IPS DF 6.9 (cell line): ENCODE results near the gene PARVB.

Source experiments
- DNase-seq: peaks from one replicate; pipeline ENCODE4 v3.0.0-alpha.2; 2013; ENCODE audit warnings: low read depth, low spot score
- H3K27ac ChIP-seq: one replicate; pipeline ENCODE4 v1.5.1; 2013; ENCODE audit warnings: low read length, control low read depth
- H3K27me3 ChIP-seq: 2 replicates; pipeline ENCODE4 v1.6.1; 2013; ENCODE audit warnings: mild to moderate bottlenecking, low read length; ENCODE audit not compliant: control insufficient read depth, insufficient read depth
- H3K36me3 ChIP-seq: 2 replicates; pipeline ENCODE4 v1.6.1; 2013; ENCODE audit warnings: low read length; ENCODE audit not compliant: control insufficient read depth, insufficient read depth
- H3K4me1 ChIP-seq: 2 replicates; pipeline ENCODE4 v1.6.1; 2013; ENCODE audit warnings: low read length; ENCODE audit not compliant: control insufficient read depth, insufficient read depth
- H3K4me3 ChIP-seq: 2 replicates; pipeline ENCODE4 v1.5.1; 2013; ENCODE audit warnings: mild to moderate bottlenecking, low read length
- H3K9me3 ChIP-seq: 2 replicates; pipeline ENCODE4 v1.6.1; 2013; ENCODE audit warnings: low read length, inconsistent platforms; ENCODE audit not compliant: control insufficient read depth, insufficient read depth
- WGBS: extraction: QIAGEN DNeasy Blood & Tissue Kit; methylation state at CpG from one replicate; pipeline ENCODE4 v1.1.7; 2013; ENCODE audit warnings: mixed read lengths, missing lambda C conversion rate; ENCODE audit not compliant: insufficient read length, insufficient coverage; 5-methylcytosine and 5-hydroxymethylcytosine counted together

PARVB gene

DNA sequence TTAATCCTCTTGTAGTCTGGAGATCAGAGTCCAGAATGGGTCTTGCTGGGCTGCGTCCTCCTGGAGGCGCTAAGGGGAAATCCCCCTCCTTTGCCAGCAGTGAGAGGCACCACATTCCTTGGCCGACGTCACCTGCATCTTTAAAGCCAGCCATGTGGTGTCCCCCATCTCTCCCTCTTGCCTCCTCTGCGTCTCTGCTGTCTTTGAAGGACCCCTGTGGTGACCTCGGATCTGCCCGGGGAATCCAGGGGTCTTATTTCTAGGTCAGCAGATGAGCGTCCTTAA lies 27.2 kb upstream of the PARVB start:
- H3K36me3 ChIP-seq = peaks cover 19% of the 10 kb centered on the region

DNA sequence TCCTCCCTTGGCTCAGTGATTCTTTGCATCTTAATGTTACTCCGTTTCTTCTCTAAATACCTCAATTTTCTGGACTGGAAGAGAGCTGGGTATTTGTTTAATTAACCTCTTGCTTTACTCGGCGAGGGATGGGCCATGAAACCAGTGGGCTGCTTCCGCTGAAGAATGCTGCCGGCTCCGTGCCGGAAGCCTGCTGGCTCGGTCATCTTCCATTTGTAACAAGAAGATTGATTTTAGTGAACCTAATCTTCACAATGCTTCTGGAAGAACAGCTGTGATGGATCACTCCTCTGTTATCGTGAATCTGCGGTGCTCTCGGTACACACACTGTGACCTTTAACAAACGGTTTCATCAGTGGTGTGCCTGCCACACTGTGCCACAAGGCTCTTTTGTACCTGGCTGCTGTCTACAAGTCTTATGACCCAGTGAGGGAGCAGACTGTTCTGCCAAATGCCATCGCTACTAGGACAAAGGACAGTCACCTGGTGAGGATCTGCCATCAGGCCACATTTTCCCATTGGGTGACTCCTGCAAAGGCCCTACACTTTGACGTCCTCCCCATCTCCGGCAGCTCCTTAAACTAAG lies 25.3 kb upstream of the PARVB start:
- no CpG with 5 or more reads among the region's 15 CpGs for WGBS
- Histone ChIP-seq H3K27me3 (no peaks in the 10 kb centered on the region), H3K36me3 (peaks cover 12% of the 10 kb centered on the region), H3K9me3 (no peaks in the 10 kb centered on the region), H3K4me3 (no peak overlapping the region), H3K4me1 (no peaks in the 10 kb centered on the region; the same call in 1 of the 2 replicates), H3K27ac (no peak overlapping the region)
- DNase-seq = no peak

More for the DNA sequence above, 27.2 kb upstream of the PARVB start:
- no peaks in the 10 kb centered on the region for H3K9me3 ChIP-seq
- no peaks in the 10 kb centered on the region for H3K27me3 ChIP-seq
- DNase-seq = peak; percentile 20
- WGBS = no CpG with 5 or more reads among the region's 8 CpGs
- H3K4me1 ChIP-seq = no peaks in the 10 kb centered on the region; the same call in 1 of the 2 replicates
- no peak overlapping the region for H3K27ac ChIP-seq
- H3K4me3 ChIP-seq = no peak overlapping the region

DNA sequence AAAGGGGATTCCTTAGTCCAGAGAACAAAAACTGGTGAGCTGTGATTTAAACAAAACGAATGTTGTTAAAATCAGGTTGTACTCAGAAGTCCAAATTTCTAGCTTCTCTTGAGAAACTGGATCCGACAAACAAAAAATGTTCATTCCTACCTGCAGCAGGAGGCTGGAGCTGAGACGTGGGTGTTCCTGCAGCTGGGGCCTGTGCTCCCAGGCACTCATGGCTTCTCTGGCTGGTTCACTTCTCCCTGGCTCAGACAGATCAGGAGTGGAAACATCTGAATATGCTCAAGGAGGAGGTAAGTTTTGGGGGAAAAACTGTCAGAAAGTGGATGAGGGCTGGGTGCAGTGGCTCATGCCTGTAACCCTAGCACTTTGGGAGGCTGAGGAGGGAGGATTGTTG lies 24.7 kb upstream of the PARVB start:
- H3K9me3 ChIP-seq = no peaks in the 10 kb centered on the region
- no peak for DNase-seq
- H3K27ac ChIP-seq = no peak overlapping the region
- peaks cover 8% of the 10 kb centered on the region for H3K36me3 ChIP-seq
- H3K27me3 ChIP-seq = no peaks in the 10 kb centered on the region
- no peak overlapping the region for H3K4me3 ChIP-seq
- no peaks in the 10 kb centered on the region; the same call in 1 of the 2 replicates for H3K4me1 ChIP-seq
- no CpG with 5 or more reads among the region's 3 CpGs for WGBS

DNA sequence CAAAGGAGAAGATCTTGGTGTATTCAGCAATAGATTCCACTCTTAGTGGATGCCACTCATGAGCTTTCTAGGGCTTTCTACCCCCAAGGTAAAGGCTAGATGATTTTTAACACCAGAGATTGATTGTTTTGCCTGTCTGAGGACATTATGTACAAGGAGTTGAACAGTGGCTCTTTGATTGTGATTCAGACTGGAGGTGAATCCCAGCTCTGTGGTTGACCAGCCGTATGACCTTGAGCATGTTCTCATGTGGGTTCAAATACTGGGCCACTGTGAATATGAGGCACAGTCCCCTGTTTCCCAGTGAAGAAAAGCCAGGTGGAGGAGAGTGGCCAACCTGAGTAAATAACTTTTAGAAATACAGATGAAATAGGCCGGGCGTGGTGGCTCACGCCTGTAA lies 24.0 kb upstream of the PARVB start:
- Histone ChIP-seq H3K4me3 (no peak overlapping the region), H3K36me3 (peaks cover 8% of the 10 kb centered on the region), H3K27ac (no peak overlapping the region), H3K9me3 (no peaks in the 10 kb centered on the region), H3K4me1 (no peaks in the 10 kb centered on the region; the same call in 1 of the 2 replicates), H3K27me3 (no peaks in the 10 kb centered on the region)
- no CpG with 5 or more reads among the region's 4 CpGs for WGBS
- no peak for DNase-seq

DNA sequence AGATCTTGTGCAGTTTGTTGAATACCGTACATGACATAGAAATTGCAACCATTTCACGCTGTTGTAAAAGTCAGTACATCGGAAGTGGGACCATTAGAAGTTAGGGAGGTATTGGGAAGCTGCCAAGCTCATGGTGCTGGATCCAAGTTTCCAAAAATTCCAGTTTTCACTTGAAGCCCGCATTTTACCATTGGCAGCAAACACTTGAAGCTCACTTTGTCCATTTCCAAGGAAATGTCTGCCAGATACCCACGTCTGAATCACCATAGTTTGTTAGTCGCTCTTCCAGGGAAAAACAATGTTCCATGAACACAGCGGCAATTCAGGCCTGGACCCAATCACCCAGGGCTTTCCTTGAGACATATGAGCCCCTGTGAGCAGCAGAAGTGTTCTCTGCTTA lies 22.6 kb upstream of the PARVB start:
- H3K4me1 ChIP-seq = no peaks in the 10 kb centered on the region; the same call in 1 of the 2 replicates
- peaks cover 5% of the 10 kb centered on the region for H3K36me3 ChIP-seq
- no peaks in the 10 kb centered on the region for H3K9me3 ChIP-seq
- no peak for DNase-seq
- H3K27ac ChIP-seq = no peak overlapping the region
- WGBS = no CpG with 5 or more reads among the region's 7 CpGs
- H3K4me3 ChIP-seq = no peak overlapping the region
- H3K27me3 ChIP-seq = no peaks in the 10 kb centered on the region

DNA sequence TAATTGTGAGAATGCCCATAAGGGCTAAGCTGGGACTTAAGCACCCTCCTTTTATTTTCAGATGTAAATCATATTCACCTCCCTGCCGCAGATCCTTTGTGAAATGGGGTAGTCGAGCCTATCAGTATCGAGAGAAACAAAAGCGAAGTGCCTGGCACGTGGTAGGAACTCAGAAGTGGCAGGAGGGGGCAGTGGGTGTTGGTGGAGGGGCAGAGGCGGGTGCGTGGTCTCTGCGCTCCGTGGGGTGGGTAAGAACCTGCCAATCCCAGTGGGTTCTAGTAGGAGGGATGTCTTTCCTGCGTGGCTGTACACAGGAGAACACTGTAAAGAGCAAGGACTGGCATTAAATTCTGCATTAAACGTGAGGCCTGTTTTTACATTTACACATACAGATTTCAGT lies 21.8 kb upstream of the PARVB start:
- no peak for DNase-seq
- no peaks in the 10 kb centered on the region for H3K27me3 ChIP-seq
- no CpG with 5 or more reads among the region's 11 CpGs for WGBS
- H3K4me1 ChIP-seq = no peaks in the 10 kb centered on the region; the same call in 1 of the 2 replicates
- H3K4me3 ChIP-seq = no peak overlapping the region
- H3K9me3 ChIP-seq = no peaks in the 10 kb centered on the region
- H3K36me3 ChIP-seq = 0 out of 2 replicates have a peak, but pooled peaks cover 3% of the 10 kb centered on the region
- no peak overlapping the region for H3K27ac ChIP-seq

DNA sequence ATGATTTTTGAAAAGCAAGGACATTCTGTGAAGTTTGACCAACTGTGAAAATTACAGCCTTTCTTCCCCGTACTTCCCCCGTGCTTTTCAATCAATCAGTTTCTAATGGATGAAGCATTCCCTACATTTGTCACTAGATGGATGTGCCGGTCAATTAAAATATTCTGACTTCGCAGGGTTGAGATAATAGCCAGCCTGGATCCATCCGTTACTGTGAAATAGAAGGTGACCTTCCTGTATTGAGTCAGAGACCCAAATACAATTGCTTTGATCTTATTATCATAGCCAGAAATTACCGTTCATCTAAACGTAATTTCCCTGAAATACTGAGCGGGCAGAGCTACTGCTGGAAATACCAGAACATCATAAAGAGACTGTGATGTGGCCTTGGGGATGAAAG lies 21.1 kb upstream of the PARVB start:
- DNase-seq = no peak
- Histone ChIP-seq H3K27me3 (no peaks in the 10 kb centered on the region), H3K27ac (no peak overlapping the region), H3K4me3 (no peak overlapping the region), H3K36me3 (peaks cover 3% of the 10 kb centered on the region; the same call in 1 of the 2 replicates), H3K4me1 (no peaks in the 10 kb centered on the region; the same call in 1 of the 2 replicates), H3K9me3 (no peaks in the 10 kb centered on the region)
- WGBS = no CpG with 5 or more reads among the region's 8 CpGs

DNA sequence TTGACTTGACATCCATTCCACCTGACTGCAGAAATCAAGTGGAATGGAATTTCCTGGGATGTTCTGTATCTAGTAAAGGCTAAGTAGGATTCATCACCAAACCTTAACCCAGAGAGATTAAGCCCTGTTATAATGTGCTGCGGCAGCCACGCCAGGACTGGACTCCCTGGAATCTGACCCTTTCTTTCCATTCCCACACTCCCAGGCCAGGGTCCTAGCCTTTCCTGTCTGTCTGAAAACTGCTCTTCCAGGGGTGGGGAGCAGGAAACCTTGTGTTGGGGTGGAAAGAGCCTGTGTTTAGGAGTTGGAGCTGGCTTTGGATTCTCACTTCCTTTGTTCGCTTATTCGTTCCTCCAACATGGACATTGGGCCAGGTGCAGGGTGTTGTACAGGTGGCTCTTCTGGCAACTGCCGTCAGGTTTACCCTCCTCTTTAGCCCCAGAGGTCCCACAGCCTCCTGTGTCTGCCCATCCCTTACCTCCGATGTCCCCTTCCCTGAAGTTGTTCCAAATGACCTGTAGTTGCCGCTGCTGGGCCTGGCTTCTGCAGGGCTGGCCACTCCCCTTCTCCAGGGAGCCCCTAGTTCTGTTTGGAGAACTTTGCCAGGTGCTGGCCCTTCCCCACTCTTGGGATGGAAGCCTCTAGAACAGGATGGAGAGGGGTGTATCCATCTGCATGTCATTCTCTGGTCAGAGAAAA lies 20.5 kb upstream of the PARVB start:
- no peaks in the 10 kb centered on the region; the same call in 1 of the 2 replicates for H3K4me1 ChIP-seq
- WGBS = no CpG with 5 or more reads among the region's 7 CpGs
- DNase-seq = no peak
- H3K27me3 ChIP-seq = no peaks in the 10 kb centered on the region
- no peak overlapping the region for H3K4me3 ChIP-seq
- H3K36me3 ChIP-seq = peaks cover 3% of the 10 kb centered on the region; the same call in 1 of the 2 replicates
- H3K27ac ChIP-seq = no peak overlapping the region
- no peaks in the 10 kb centered on the region for H3K9me3 ChIP-seq

DNA sequence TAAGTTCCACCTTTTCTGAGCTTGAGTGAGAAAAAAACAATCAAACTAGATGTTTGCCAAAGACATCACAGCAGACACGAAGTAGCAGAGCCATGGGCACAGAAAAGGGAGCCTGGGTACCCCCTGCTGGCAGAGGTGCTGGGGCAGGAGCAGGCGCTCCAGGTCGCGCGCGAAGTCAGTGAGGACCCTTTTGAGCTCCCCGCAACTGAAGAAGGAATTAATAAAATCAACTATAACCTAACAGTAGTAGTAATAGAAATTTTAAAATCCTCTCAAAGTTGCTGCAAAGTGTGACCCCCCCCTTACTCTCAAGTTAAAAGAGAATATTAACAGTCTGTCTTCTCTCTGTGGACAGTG lies 20.0 kb upstream of the PARVB start:
- DNase-seq = no peak
- H3K9me3 ChIP-seq = no peaks in the 10 kb centered on the region
- WGBS = no CpG with 5 or more reads among the region's 7 CpGs

DNA sequence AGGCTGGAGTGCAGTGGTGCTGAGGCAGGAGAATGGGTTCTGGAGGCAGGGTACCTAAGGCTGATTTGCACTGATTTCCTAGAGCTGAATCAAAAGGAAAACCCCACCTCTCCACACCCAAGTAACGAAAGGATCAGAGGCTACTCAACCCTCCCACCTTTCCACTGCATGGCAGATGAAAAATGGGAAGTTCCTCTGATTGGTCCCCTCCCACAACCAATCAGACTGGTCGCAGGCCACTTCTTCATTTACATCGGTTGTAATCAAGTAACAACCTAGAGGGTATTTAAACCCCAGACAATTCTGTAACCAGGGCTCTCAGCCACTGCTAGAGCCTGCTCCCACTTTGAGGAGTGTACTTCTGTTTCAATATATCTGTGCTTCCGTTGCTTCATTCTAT lies 18.6 kb upstream of the PARVB start:
- no peak for DNase-seq
- Histone ChIP-seq H3K4me3 (no peak overlapping the region), H3K36me3 (no peaks in the 10 kb centered on the region; the same call in 1 of the 2 replicates), H3K27ac (no peak overlapping the region), H3K9me3 (no peaks in the 10 kb centered on the region), H3K27me3 (no peaks in the 10 kb centered on the region), H3K4me1 (no peaks in the 10 kb centered on the region; the same call in 1 of the 2 replicates)
- WGBS = no CpG with 5 or more reads among the region's 4 CpGs

More for the DNA sequence above, 20.0 kb upstream of the PARVB start:
- H3K4me1 ChIP-seq = no peaks in the 10 kb centered on the region; the same call in 1 of the 2 replicates
- H3K4me3 ChIP-seq = no peak overlapping the region
- H3K36me3 ChIP-seq = no peaks in the 10 kb centered on the region; the same call in 1 of the 2 replicates
- H3K27me3 ChIP-seq = no peaks in the 10 kb centered on the region
- no peak overlapping the region for H3K27ac ChIP-seq

DNA sequence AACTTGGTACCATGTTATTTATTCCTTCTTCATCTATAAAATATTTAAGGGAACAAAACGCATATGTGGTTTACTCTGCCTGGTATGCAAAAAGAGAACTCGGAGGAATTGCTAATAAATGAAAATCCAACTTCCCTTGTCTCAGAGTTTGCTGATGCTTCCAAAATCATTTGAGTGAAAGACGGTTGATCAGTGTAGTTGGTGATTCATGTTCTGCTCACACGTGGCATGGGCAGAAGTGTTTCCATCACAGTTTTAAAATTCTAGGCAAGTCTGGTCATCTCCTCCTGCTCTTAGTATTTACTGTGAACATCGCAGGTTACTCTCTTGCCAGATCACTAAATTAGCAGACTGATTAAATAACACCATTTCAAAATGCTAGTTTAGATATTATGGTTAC lies 11.9 kb upstream of the PARVB start:
- DNase-seq = no peak
- Histone ChIP-seq H3K9me3 (no peaks in the 10 kb centered on the region), H3K4me1 (no peaks in the 10 kb centered on the region), H3K27ac (no peak overlapping the region), H3K27me3 (no peaks in the 10 kb centered on the region), H3K36me3 (no peaks in the 10 kb centered on the region; the same call in 1 of the 2 replicates), H3K4me3 (no peak overlapping the region)
- WGBS = no CpG with 5 or more reads among the region's 5 CpGs
